ENCODE results near the gene FGF21.

FGF21 gene

DNA sequence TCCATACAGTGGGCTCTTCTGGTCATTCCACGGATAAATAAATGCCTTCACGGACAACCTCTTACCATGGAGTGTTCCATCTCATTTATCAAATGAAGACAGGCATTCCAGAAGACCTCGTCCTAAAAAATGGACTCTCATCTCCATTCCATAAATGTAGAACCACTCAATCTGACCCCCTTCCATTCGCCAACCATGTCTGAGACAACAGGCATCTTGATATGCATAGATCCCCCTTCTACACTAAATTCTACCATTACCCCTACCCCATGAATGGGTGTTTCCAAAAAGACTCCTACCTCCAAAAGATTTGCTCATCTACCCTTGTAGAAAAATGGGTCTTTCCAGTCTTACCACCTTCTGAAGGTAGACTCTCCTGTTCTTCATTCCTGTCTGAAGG, 23.9 kb upstream of the FGF21 start:
- DNase-seq: no peak

DNA sequence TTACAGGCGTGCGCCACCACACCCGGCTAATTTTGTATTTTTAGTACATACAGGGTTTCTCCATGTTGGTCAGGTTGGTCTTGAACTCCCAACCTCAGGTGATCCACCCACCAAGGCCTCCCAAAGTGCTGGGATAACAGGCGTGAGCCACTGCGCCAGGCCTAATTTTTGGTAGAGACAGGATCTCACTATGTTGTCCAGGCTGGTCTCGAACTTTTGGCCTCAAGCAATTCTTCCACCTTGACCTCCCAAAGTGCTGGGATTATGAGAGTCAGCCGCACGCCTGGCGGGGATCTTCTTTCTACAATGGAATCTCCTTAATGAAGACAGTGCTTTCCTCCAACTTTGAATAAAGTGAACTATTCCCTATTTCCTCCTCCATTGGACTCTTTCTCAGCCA, 20.7 kb upstream of the FGF21 start:
- no peak for DNase-seq

DNA sequence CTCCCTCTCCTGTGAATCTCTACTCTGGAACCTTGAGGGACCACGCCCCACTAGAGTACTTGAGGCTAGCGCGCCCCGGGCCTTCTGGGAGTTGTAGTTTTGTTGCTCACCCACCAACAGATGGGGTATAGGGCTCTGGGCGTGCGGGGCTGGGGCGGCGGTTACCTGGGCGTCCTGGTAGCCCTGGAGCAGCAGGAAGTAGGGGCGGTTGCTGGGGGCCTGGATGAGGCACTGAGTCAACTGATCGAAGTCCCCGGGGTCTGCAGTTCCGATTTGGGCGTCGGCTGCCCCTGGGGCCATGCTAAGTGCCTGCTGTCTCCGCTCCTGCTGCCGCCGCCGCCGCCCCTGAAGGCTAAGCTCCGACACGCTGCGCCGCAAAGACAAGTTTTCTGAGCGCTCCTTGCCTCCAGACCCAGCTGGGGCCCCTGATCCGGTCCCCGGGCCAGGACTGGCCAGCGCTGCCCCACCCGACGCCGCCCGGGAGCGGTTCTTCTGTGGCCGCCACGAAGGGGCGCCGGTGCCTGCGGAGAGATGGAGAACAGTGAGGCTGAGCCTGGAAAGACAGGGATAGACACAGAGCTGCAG, 20.2 kb upstream of the FGF21 start:
- DNase-seq: peak; percentile 89

- no peak for DNase-seq
Observed at GRCh38 chr19:48737360-48737998, 17.8 kb upstream of the FGF21 start.

- DNase-seq: peak; percentile 89
Observed at GRCh38 chr19:48738557-48739403, 16.5 kb upstream of the FGF21 start.

DNA sequence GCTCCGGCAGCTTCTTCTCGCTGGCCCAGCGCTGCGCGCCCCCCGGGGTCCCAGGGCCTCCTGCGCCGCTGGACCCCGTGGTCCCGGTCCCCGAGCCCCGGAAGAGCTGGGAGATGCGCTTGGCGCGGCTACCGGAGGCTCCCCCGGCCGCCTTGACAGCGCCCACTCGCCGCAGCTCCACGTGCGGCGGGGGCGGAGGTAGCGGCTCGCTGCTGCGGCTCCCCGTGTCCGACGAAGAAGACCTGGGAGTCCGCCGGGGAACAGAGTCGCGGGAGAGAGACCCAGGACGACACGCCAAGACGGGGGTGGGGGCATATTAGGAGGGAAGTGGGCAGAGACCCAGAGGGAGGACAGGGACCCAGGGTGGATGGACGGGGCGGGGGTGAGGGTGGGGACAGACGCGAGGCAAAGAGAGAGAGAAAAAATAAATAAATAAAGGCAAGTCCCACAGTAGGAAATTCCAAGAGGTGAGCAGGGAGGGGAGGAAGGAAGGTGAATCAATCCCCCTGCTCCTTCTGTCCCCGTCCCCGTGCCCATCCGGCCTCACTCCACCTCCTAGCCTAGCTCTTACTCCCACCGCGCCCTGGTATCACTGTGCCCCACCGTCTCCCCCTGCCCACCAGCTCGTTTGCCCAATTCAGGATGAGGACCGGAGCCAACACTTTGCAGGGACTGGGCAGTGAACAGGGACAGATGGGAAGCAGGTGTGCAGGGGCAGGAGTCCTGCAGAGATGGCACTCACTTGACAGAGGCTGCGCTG, 15.7 kb upstream of the FGF21 start:
- no peak for DNase-seq

GRCh38 chr19:48740164-48740972, 15.0 kb upstream of the FGF21 start, which contains the start of gene RASIP1:
Gene RASIP1 (minus strand): TSS chr19:48740610. CDS start chr19:48740282, 328 bp downstream.
- DNase-seq: no peak

GRCh38 chr19:48741129-48741999, 14.0 kb upstream of the FGF21 start:
- no peak for DNase-seq

DNA sequence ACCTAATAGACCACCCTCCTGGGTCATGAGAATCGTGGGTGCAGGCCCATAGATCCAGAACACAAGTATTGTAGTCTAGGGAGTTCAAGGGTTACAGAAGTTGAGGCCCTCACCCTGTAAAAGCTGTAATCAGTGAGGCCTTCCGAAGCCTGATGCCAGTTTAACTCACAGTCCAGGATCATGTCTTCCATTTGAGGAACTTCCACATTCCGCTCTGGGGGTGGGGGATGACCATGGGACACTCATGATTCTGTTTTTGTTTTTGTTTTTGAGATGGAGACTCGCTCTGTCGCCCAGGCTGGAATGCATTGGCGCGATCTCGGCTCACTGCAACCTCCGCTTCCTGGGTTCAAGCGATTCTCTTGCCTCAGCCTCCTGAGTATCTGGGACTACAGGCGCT, 13.2 kb upstream of the FGF21 start:
- DNase-seq: no peak

GRCh38 chr19:48745208-48745995, 9.9 kb upstream of the FGF21 start:
- DNase-seq: peak; percentile 40

DNA sequence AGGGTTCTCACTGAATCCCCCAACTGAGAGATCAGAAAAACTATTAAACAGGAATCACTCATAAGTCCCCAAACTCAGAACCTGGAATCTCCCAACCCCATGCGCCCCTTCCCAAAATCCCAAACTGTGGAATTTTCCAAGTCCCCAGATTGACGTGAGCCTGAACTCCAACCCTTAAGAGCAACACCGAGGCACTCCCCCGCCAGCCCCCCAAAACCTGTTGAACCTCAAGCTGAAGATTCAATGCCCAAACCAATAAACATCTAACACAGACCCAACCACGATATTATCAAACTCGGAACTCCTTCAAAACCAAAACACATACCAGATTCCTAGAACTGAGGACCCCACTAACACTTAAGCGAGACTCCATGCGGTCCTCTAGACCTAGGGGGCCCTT, 9.2 kb upstream of the FGF21 start:
- no peak for DNase-seq

GRCh38 chr19:48746738-48747575, 8.4 kb upstream of the FGF21 start, which contains the start of gene IZUMO1:
Gene IZUMO1 (minus strand): TSS chr19:48746909. CDS start chr19:48745859, 1,050 bp downstream.
- DNase-seq: no peak

- DNase-seq: no peak
Observed at GRCh38 chr19:48749571-48750198, 5.6 kb upstream of the FGF21 start.

GRCh38 chr19:48750351-48750750, 5.0 kb upstream of the FGF21 start:
- no peak for DNase-seq

DNA sequence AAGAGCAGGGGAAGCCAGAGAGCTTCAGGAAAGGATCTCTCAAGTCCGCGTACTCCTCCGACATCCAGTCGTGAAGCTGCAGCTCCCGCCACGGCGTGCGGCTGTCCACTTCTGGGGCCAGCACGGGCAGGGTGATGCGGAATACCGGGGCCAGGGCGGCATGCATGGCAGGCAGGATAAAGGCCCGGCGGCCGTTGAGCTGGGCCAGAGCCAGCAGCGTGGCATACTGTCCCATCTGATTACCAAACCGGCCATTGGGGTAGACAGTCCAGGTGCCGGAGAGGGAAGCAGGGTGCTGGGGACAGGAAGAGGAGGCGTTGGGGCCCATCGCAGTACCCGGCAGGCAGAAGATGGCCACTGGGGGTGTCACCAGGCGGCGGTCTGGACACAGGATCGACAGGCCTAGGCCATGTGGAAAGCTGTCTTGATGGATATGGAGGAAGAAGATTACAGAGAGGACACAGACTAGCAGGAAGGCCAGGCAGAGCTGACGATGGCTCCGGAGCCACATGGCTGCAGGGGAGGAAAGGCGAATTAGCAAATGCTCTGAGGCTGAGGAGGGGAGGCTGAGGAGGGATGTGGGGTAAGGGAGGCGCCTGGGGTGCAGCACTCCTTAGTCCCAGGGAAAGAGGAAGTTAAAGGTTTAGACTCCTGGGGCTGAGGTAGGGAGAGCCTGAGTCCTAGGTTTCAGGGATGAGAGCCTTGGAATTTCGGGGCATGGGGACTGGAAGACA, 4.4 kb upstream of the FGF21 start:
- DNase-seq: no peak

DNA sequence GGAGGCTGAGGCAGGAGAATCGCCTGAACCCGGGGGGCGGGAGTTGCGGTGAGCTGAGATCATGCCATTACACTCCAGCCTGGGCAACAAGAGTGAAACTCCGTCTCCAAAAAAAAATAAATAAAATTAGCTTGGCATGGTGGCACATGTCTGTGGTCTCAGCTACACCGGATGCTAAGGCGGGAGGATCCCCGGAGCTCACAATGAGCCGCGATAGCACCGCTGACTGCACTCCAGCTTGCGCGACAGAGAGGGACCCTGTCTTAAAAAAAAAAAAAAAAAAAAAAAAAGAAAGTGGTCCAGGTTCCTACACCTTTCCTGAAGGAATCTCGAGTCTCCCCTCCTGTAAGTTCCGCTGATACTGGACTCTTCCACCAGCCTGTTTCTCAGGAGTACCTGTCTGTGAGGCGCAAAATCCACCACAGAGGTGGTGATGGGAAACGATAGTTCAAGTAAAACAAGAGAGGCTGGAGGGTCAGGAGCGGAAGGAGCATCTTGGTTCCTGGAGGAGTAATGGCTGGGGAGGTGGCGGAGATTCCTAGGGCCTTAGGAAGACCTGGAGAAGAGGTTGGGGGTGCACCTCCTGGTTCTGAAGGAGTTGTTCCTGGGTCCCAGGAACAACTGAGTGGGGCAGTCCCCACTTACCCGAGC, 3.4 kb upstream of the FGF21 start:
- no peak for DNase-seq

Data from NCI-H748 treated with DMSO at 0.1 percent for 48 hours (cell line).